Thyroid gland (tissue), 4 donors: Measurements from ENCODE around the gene USP2.

Experiments
- CTCF ChIP-seq, 6 experiments: fragments of 200-600 bp in 3 of 6; fragments of 450-650 bp in 3 of 6; sonication (generic) in 3 of 6; IDR thresholded peaks; one replicate each; pipeline ENCODE4 v1.5.1; 2016 to 2019; ENCODE audit warnings: antibody characterized with exemption in 6 of 6, mild to moderate bottlenecking in 2 of 6, inconsistent platforms in 1 of 6, moderate library complexity in 1 of 6
- POLR2A ChIP-seq, 2 donors: fragments of 450-650 bp; IDR thresholded peaks; one replicate each; pipeline ENCODE4 v1.6.1; 2017; ENCODE audit warnings: antibody characterized with exemption in 2 of 2, mild to moderate bottlenecking in 2 of 2, moderate library complexity in 1 of 2

GRCh38 chr11:119391275-119391674 is 9.8 kb upstream of the USP2 start:
- no peak for TF ChIP-seq CTCF (IDR thresholded peaks at IDR 0.05)
- TF ChIP-seq POLR2A (IDR thresholded peaks at IDR 0.05), result no peak
